Endothelial cell of umbilical vein (primary cell): ENCODE measurements around the gene HOXB4. TPM values are rescaled to one million over a fixed set of nuclear protein-coding genes. Genes with fewer than 3 reads are reported as not detected.

Experiments
- BruUV-seq: library from RNA; stranded (reverse); fragments of 400-500 nt; replicated peaks from 2 replicates; lab custom pipeline; 2021; lab: Mats Ljungman, UMichigan
- CTCF ChIA-PET: fragments of 300-600, 350-600 bp; sonication (Branson Sonifier 250); formaldehyde crosslinking; loops from one replicate; lab custom pipeline; 2021; ENCODE audit warnings: antibody characterized with exemption, inconsistent platforms; lab: Charles Lee
- POLR2A ChIA-PET: fragments of 300-600, 350-600 bp; sonication (Branson Sonifier 250); formaldehyde crosslinking; loops from one replicate; lab custom pipeline; 2021; ENCODE audit warnings: antibody characterized with exemption, inconsistent platforms; lab: Charles Lee
- DNase-seq: peaks from one replicate; pipeline ENCODE4 v3.0.0-alpha.2; 2011; ENCODE audit warnings: low read depth, low spot score
- FAIRE-seq: peaks from 2 replicates; lab custom pipeline; 2011; peaks lifted over from hg19 to GRCh38; lab: Jason Lieb, UNC
- H2AFZ ChIP-seq: 2 replicates; pipeline ENCODE4 v1.6.0; 2012; ENCODE audit warnings: low read depth, low read length, control low read depth, inconsistent platforms
- H3K27ac ChIP-seq: 2 replicates; pipeline ENCODE4 v1.5.1; 2011; ENCODE audit warnings: low read depth, mild to moderate bottlenecking, control low read depth, low read length, moderate library complexity; ENCODE audit not compliant: insufficient read depth
- H3K27me3 ChIP-seq, 2 experiments: 2 replicates each; pipeline versions ENCODE4 v1.6.0 to v1.6.1; 2011; ENCODE audit warnings: low read length in 2 of 2, mixed read lengths in 1 of 2; ENCODE audit not compliant: control insufficient read depth in 2 of 2, insufficient read depth in 2 of 2
- H3K36me3 ChIP-seq, 2 experiments: 2 replicates in 1 of 2; 3 replicates in 1 of 2; pipeline ENCODE4 v1.5.1; 2011; ENCODE audit warnings: low read length in 2 of 2, mild to moderate bottlenecking in 1 of 2, moderate library complexity in 1 of 2; ENCODE audit not compliant: control insufficient read depth in 2 of 2, insufficient read depth in 2 of 2; ENCODE audit errors: extremely low read depth in 1 of 2
- H3K4me1 ChIP-seq: 3 replicates; pipeline ENCODE4 v1.5.1; 2011; ENCODE audit warnings: mild to moderate bottlenecking, low read length; ENCODE audit not compliant: control insufficient read depth, insufficient read depth; ENCODE audit errors: extremely low read depth
- H3K4me2 ChIP-seq: 2 replicates; pipeline ENCODE4 v1.6.1; 2011; ENCODE audit warnings: low read length, control low read depth, mixed read lengths; ENCODE audit not compliant: insufficient read depth
- H3K4me3 ChIP-seq, 3 experiments: fragments of 200-600 bp in 1 of 3; sonication (generic), shearing (Covaris generic) in 1 of 3; replicated peaks in 1 of 3; 2 replicates each; pipeline ENCODE4 v1.5.1; 2011 to 2016; ENCODE audit warnings: control low read depth in 3 of 3, low read length in 3 of 3, mild to moderate bottlenecking in 2 of 3, inconsistent platforms in 1 of 3, low read depth in 1 of 3, moderate library complexity in 1 of 3; ENCODE audit not compliant: insufficient read depth in 1 of 3
- H3K79me2 ChIP-seq: 2 replicates; pipeline ENCODE4 v1.6.0; 2012; ENCODE audit warnings: low read length, inconsistent platforms; ENCODE audit not compliant: control insufficient read depth, insufficient read depth
- H3K9ac ChIP-seq: replicated peaks from 2 replicates; pipeline ENCODE3; 2011; ENCODE audit warnings: low read length, control low read depth; ENCODE audit not compliant: insufficient read depth; ENCODE audit errors: extremely low read depth
- H3K9me1 ChIP-seq: replicated peaks from 3 replicates; pipeline ENCODE4 v1.6.0; 2011; ENCODE audit warnings: mild to moderate bottlenecking, low read length; ENCODE audit not compliant: control insufficient read depth, insufficient read depth; ENCODE audit errors: extremely low read depth
- H3K9me3 ChIP-seq: replicated peaks from 2 replicates; pipeline ENCODE4 v1.5.1; 2012; ENCODE audit warnings: low read length, inconsistent platforms; ENCODE audit not compliant: control insufficient read depth, insufficient read depth
- H4K20me1 ChIP-seq: replicated peaks from 2 replicates; pipeline ENCODE3; 2011; ENCODE audit warnings: mild to moderate bottlenecking, low read length; ENCODE audit not compliant: control insufficient read depth, insufficient read depth; ENCODE audit errors: extremely low read depth
- CTCF ChIP-seq, 2 donors: IDR thresholded peaks; 1 replicate in 1 of 2; 2 replicates in 1 of 2; pipeline ENCODE4 v1.5.1; 2011; ENCODE audit warnings: low read length in 2 of 2, mild to moderate bottlenecking in 2 of 2, moderate library complexity in 2 of 2, control low read depth in 1 of 2, inconsistent platforms in 1 of 2, low read depth in 1 of 2; ENCODE audit not compliant: insufficient read depth in 1 of 2; ENCODE audit errors: extremely low read depth in 1 of 2
- EZH2 ChIP-seq: IDR thresholded peaks from 2 replicates; pipeline ENCODE4 v1.6.1; 2012; ENCODE audit warnings: borderline replicate concordance, low read depth, mild to moderate bottlenecking, moderate library complexity, low read length, inconsistent platforms; ENCODE audit not compliant: severe bottlenecking
- FOS ChIP-seq: IDR thresholded peaks from 2 replicates; pipeline ENCODE4 v1.6.1; 2011; ENCODE audit warnings: mild to moderate bottlenecking, low read length, moderate library complexity, borderline replicate concordance; ENCODE audit not compliant: insufficient read depth
- GATA2 ChIP-seq: IDR thresholded peaks from 2 replicates; pipeline ENCODE4 v1.7.0; 2011; ENCODE audit warnings: low read depth, mild to moderate bottlenecking, moderate library complexity, mixed read lengths, low read length; ENCODE audit not compliant: insufficient read length, insufficient read depth
- JUN ChIP-seq: IDR thresholded peaks from 2 replicates; pipeline ENCODE4 v1.6.1; 2011; ENCODE audit warnings: borderline replicate concordance, low read depth; ENCODE audit not compliant: insufficient read length, insufficient read depth
- MAX ChIP-seq: IDR thresholded peaks from 2 replicates; pipeline ENCODE4 v1.6.1; 2011; ENCODE audit not compliant: insufficient read depth, insufficient read length
- MYC ChIP-seq: IDR thresholded peaks from one replicate; pipeline ENCODE4 v1.6.1; 2011; ENCODE audit warnings: mild to moderate bottlenecking, low read depth, low read length
- POLR2A ChIP-seq: IDR thresholded peaks from 2 replicates; pipeline ENCODE4 v1.6.1; 2012; ENCODE audit warnings: low read depth, mild to moderate bottlenecking, control low read depth, low read length
- POLR2AphosphoS5 ChIP-seq: IDR thresholded peaks from 2 replicates; pipeline ENCODE4 v1.6.1; 2012; ENCODE audit warnings: low read depth, mild to moderate bottlenecking, control low read depth, low read length, moderate library complexity; ENCODE audit not compliant: insufficient read depth
- dilution Hi-C: fragments of 300-500 bp; cut with MboI; formaldehyde crosslinking; loops from one replicate; pipeline ENCODE4 v1.15.0; 2019; ENCODE audit warnings: low sequenced_read_pairs; ENCODE audit not compliant: extremely low pct_ligation_motif_present
- intact Hi-C: fragments of 100-400 bp; cut with micrococcal nuclease; formaldehyde crosslinking; loops from one replicate; pipeline ENCODE4 v1.10.0; 2022
- polyA plus RNA-seq, 4 experiments: library from polyadenylated mRNA; depleted of rRNA in 3 of 4; stranded (reverse) in 3 of 4; unstranded in 1 of 4; fragments of >200 nt; gene quantifications; 2 replicates each; pipeline versions ENCODE4 v1.2.1 to v1.2.3, GENCODE V29; 2011 to 2012; ENCODE audit warnings: missing spikeins in 1 of 4
- total RNA-seq: library from RNA; stranded (reverse); gene quantifications from 2 replicates; pipeline ENCODE4 v1.2.3, GENCODE V29; 2021

HOXB4 gene
- total and polyA plus RNA-seq, 2 donors (not counting 3 experiments of a cell fraction or from before 2014, with no cell fraction given), result 4.6 to 13.1 TPM

- H4K20me1 ChIP-seq, result no peaks in the 10 kb centered on the region
- ChIA-PET POLR2A (no interaction called here), CTCF (interaction anchor here (1.0 to 2.3 kb wide), 3 partner anchors 91 to 248 kb away, joined by 3 to 11 read pairs (median 3); no protein-coding TSS in a partner anchor)
- no peak overlapping the region for H2AFZ ChIP-seq
- dilution Hi-C loops (no loop called here), intact Hi-C loops (no loop called here)
- H3K4me1 ChIP-seq, result peaks cover 68% of the 10 kb centered on the region
- H3K4me3 ChIP-seq, result no peak overlapping the region
- H3K27ac ChIP-seq, result no peak overlapping the region
- H3K36me3 ChIP-seq, result no peaks in the 10 kb centered on the region
- H3K9ac ChIP-seq, result no peak overlapping the region
- no peaks in the 10 kb centered on the region for H3K9me1 ChIP-seq
- no peak overlapping the region for H3K4me2 ChIP-seq
- no peaks in the 10 kb centered on the region for H3K27me3 ChIP-seq
- BruUV-seq, result no TSS peak
- no peaks in the 10 kb centered on the region for H3K9me3 ChIP-seq
- DNase-seq (no peak), FAIRE-seq (no peak)
- no peak for TF ChIP-seq MAX
- no peak for TF ChIP-seq POLR2A
- no peak for TF ChIP-seq CTCF (IDR thresholded peaks at IDR 0.05; ENCODE audit: extremely low read depth in 1 of 2, insufficient read depth in 1 of 2, low read depth in 1 of 2, low read length in 2 of 2)
- no peak for TF ChIP-seq MYC
- no peak for TF ChIP-seq FOS
- no peak for TF ChIP-seq JUN
- no peak for TF ChIP-seq GATA2
- no peak for TF ChIP-seq EZH2
- TF ChIP-seq POLR2AphosphoS5, result no peak
- peaks cover 67% of the 10 kb centered on the region for H3K79me2 ChIP-seq
These were observed 6.1 kb upstream of the HOXB4 start for GRCh38 chr17:48584223-48584741.
